CD14-positive monocyte (primary cell): ENCODE results near the gene KIAA0319L. TPM values are rescaled to one million over a fixed set of nuclear protein-coding genes. Genes with fewer than 3 reads are reported as not detected.

Source experiments
- DNase-seq, 3 donors: peaks; one replicate each; pipeline ENCODE4 v3.0.0-alpha.2; 2011 to 2022
- H2AFZ ChIP-seq: 2 replicates; pipeline ENCODE4 v1.6.0; 2012; ENCODE audit warnings: mild to moderate bottlenecking, low read depth, low read length, inconsistent platforms; ENCODE audit not compliant: insufficient read depth, poor library complexity, severe bottlenecking
- H3K27ac ChIP-seq, 2 donors: 1 replicate in 1 of 2; 2 replicates in 1 of 2; pipeline ENCODE4 v1.5.1; 2012 to 2013; ENCODE audit warnings: low read length in 2 of 2, control low read depth in 1 of 2, inconsistent platforms in 1 of 2, low read depth in 1 of 2, mild to moderate bottlenecking in 1 of 2
- H3K27me3 ChIP-seq, 2 donors: one replicate each; pipeline versions ENCODE4 v1.6.0 to v1.6.1; 2011 to 2013; ENCODE audit warnings: low read length in 2 of 2; ENCODE audit not compliant: control insufficient read depth in 2 of 2, insufficient read depth in 2 of 2
- H3K36me3 ChIP-seq, 2 donors: replicated peaks in 1 of 2; 1 replicate in 1 of 2; 2 replicates in 1 of 2; pipeline versions ENCODE4 v1.5.1 to v1.6.1; 2012 to 2013; ENCODE audit warnings: low read length in 2 of 2, control low read depth in 1 of 2, inconsistent platforms in 1 of 2, mild to moderate bottlenecking in 1 of 2; ENCODE audit not compliant: insufficient read depth in 2 of 2, control insufficient read depth in 1 of 2
- H3K4me1 ChIP-seq, 2 donors: 1 replicate in 1 of 2; 2 replicates in 1 of 2; pipeline versions ENCODE4 v1.5.1 to v1.6.1; 2012 to 2013; ENCODE audit warnings: low read length in 2 of 2, control low read depth in 1 of 2, inconsistent platforms in 1 of 2, mild to moderate bottlenecking in 1 of 2, moderate library complexity in 1 of 2; ENCODE audit not compliant: insufficient read depth in 2 of 2, control insufficient read depth in 1 of 2
- H3K4me2 ChIP-seq: replicated peaks from 2 replicates; pipeline ENCODE3; 2012; ENCODE audit warnings: low read length, moderate library complexity, mild to moderate bottlenecking; ENCODE audit not compliant: poor library complexity, severe bottlenecking; ENCODE audit errors: extremely low read depth
- H3K4me3 ChIP-seq, 3 experiments: fragments of 200-600 bp in 1 of 3; sonication (generic) in 1 of 3; replicated peaks in 1 of 3; 1 replicate in 2 of 3; 2 replicates in 1 of 3; pipeline ENCODE4 v1.5.1; 2011 to 2013; ENCODE audit warnings: low read length in 3 of 3, mild to moderate bottlenecking in 3 of 3, control low read depth in 2 of 3, low read depth in 2 of 3, inconsistent platforms in 1 of 3, moderate library complexity in 1 of 3
- H3K79me2 ChIP-seq: 2 replicates; pipeline ENCODE4 v1.6.0; 2012; ENCODE audit warnings: mild to moderate bottlenecking, control low read depth, inconsistent platforms, low read length, moderate library complexity; ENCODE audit not compliant: insufficient read depth
- H3K9ac ChIP-seq: 2 replicates; pipeline ENCODE4 v1.6.0; 2017; ENCODE audit warnings: low read length, mild to moderate bottlenecking; ENCODE audit not compliant: insufficient read depth, poor library complexity, severe bottlenecking
- H3K9me3 ChIP-seq, 2 donors: replicated peaks in 1 of 2; 1 replicate in 1 of 2; 2 replicates in 1 of 2; pipeline versions ENCODE4 v1.5.1 to v1.6.1; 2012 to 2013; ENCODE audit warnings: low read length in 2 of 2, control low read depth in 1 of 2; ENCODE audit not compliant: control insufficient read depth in 1 of 2, insufficient read depth in 1 of 2
- H4K20me1 ChIP-seq: 2 replicates; pipeline ENCODE4 v1.6.0; 2012; ENCODE audit warnings: mild to moderate bottlenecking, low read length, control low read depth, moderate library complexity; ENCODE audit not compliant: insufficient read depth
- H3K27ac Mint-ChIP-seq, 7 donors: one replicate each; pipeline ENCODE4 v1.8.0; 2020; ENCODE audit warnings: mild to moderate bottlenecking in 7 of 7, mixed read lengths in 7 of 7, moderate library complexity in 6 of 7, inconsistent platforms in 2 of 7
- H3K27me3 Mint-ChIP-seq, 3 donors: one replicate each; pipeline ENCODE4 v1.8.0; 2021 to 2022; ENCODE audit warnings: low read depth in 3 of 3, mild to moderate bottlenecking in 3 of 3, mixed read lengths in 3 of 3, moderate library complexity in 3 of 3, inconsistent platforms in 1 of 3
- H3K36me3 Mint-ChIP-seq, 2 donors: one replicate each; pipeline ENCODE4 v1.8.0; 2020; ENCODE audit warnings: mixed read lengths in 2 of 2, inconsistent platforms in 1 of 2, mild to moderate bottlenecking in 1 of 2
- H3K4me1 Mint-ChIP-seq: one replicate; pipeline ENCODE4 v1.8.0; 2020; ENCODE audit warnings: mild to moderate bottlenecking, mixed read lengths
- H3K4me3 Mint-ChIP-seq, 2 donors: one replicate each; pipeline ENCODE4 v1.8.0; 2020; ENCODE audit warnings: mild to moderate bottlenecking in 2 of 2, mixed read lengths in 2 of 2, moderate library complexity in 1 of 2
- H3K9me3 Mint-ChIP-seq, 7 donors: one replicate each; pipeline ENCODE4 v1.8.0; 2020 to 2022; ENCODE audit warnings: mixed read lengths in 7 of 7, mild to moderate bottlenecking in 6 of 7, moderate library complexity in 6 of 7, inconsistent platforms in 2 of 7
- CTCF ChIP-seq: fragments of 200-600 bp; IDR thresholded peaks from one replicate; pipeline ENCODE4 v1.8.0; 2022; ENCODE audit warnings: antibody characterized with exemption, mild to moderate bottlenecking
- WGBS: methylation state at CpG from one replicate; pipeline ENCODE4 v1.1.5; 2013; ENCODE audit warnings: missing lambda C conversion rate; ENCODE audit not compliant: insufficient coverage; 5-methylcytosine and 5-hydroxymethylcytosine counted together
- intact Hi-C, 2 donors: fragments of 100-400 bp; cut with micrococcal nuclease; formaldehyde crosslinking; loops; one replicate each; pipeline versions ENCODE4 v1.15.0 to v1.15.1; 2023
- polyA plus RNA-seq, 3 donors: library from polyadenylated mRNA; depleted of rRNA in 1 of 3; unstranded in 2 of 3; stranded (reverse) in 1 of 3; fragments of 300-500 nt in 2 of 3; fragments of >200 nt in 1 of 3; fragmentation: Illumina TruSeq in 2 of 3; gene quantifications; 1 replicate in 2 of 3; 2 replicates in 1 of 3; pipeline ENCODE4 v1.2.3, GENCODE V29; 2012 to 2021

The KIAA0319L gene
- polyA plus RNA-seq, 3 donors = 20.6 to 75.3 (median 28.6) TPM

GRCh38 chr1:35539824-35540261 lies 17.4 kb downstream of the KIAA0319L start:
- intact Hi-C loops = loop anchor here in 1 of 2 donors (5.0 kb wide), 1 partner anchor 93 kb away; no protein-coding TSS in a partner anchor
- peaks cover 2 to 28% of the 10 kb centered on the region in 2 donors for H3K36me3 ChIP-seq
- Mint-ChIP-seq H3K4me3 (peak overlapping the region; percentile 48 to 73), H3K36me3 (peaks cover 21 to 35% of the 10 kb centered on the region in 2 donors), H3K4me1 (peaks cover 59% of the 10 kb centered on the region), H3K9me3 (peaks cover 0 to 2% (median 0%) of the 10 kb centered on the region in 7 donors), H3K27me3 (peaks cover 0 to 2% (median 0%) of the 10 kb centered on the region in 3 donors), H3K27ac (peak overlapping the region; percentile 85 to 95 (median 92))
- peaks cover 19% of the 10 kb centered on the region for H4K20me1 ChIP-seq
- peak overlapping the region in 1 of 3 experiments; percentile 5 for H3K4me3 ChIP-seq
- WGBS = no CpG with 5 or more reads among the region's 1 CpG
- H3K9me3 ChIP-seq = no peaks in the 10 kb centered on the region
- peak overlapping the region; percentile 4 for H3K4me2 ChIP-seq
- peak; percentile 29 to 40 (median 38) for DNase-seq
- no peaks in the 10 kb centered on the region for H3K27me3 ChIP-seq
- peak overlapping the region; percentile 27 for H2AFZ ChIP-seq
- TF ChIP-seq CTCF = no peak
- peaks cover 83% of the 10 kb centered on the region for H3K79me2 ChIP-seq
- H3K27ac ChIP-seq = peak overlapping the region; percentile 62 to 82
- peaks cover 51 to 56% of the 10 kb centered on the region in 2 donors for H3K4me1 ChIP-seq
- H3K9ac ChIP-seq = no peak overlapping the region

- Histone ChIP-seq H3K4me3 (peak overlapping the region in 1 of 3 experiments; percentile 5), H3K27ac (peak overlapping the region; percentile 62 to 82), H3K9ac (no peak overlapping the region), H3K4me2 (peak overlapping the region; percentile 4), H2AFZ (peak overlapping the region; percentile 37), H3K4me1 (peaks cover 48 to 52% of the 10 kb centered on the region in 2 donors), H3K36me3 (peaks cover 2 to 31% of the 10 kb centered on the region in 2 donors), H4K20me1 (peaks cover 17% of the 10 kb centered on the region), H3K9me3 (no peaks in the 10 kb centered on the region), H3K27me3 (no peaks in the 10 kb centered on the region), H3K79me2 (peaks cover 81% of the 10 kb centered on the region)
- Mint-ChIP-seq H3K27ac (peak overlapping the region; percentile 85 to 95 (median 92)), H3K4me1 (peaks cover 53% of the 10 kb centered on the region), H3K4me3 (peak overlapping the region; percentile 53 to 73), H3K27me3 (no peaks in the 10 kb centered on the region), H3K9me3 (peaks cover 0 to 2% (median 0%) of the 10 kb centered on the region in 7 donors), H3K36me3 (peaks cover 22 to 35% of the 10 kb centered on the region in 2 donors)
- intact Hi-C loops = no loop called here
- no peak for TF ChIP-seq CTCF
- peak in 1 of 3 donors; percentile 21 for DNase-seq
- 89% methylated on average over 3 of the region's 6 CpGs for WGBS
Observed at GRCh38 chr1:35539073-35539823, 18.0 kb downstream of the KIAA0319L start.
